GM19463 (cell line): Measurements from ENCODE around the gene XK.
"Not testable (repeated sequence)": the region's sequence is repeated elsewhere in the genome, so short reads cannot be mapped to it uniquely, and the experiment has no call there.

Experiments used
- ATAC-seq: cut with Tn5 transposase; IDR thresholded peaks from one replicate; pipeline ENCODE4 v1.9.1; 2021; ENCODE audit warnings: mild to moderate bottlenecking, moderate library complexity; ENCODE audit not compliant: unreplicated experiment

The XK gene

GRCh38 chrX:37685381-37686359 lies at the start of gene XK:
Gene XK, plus strand, starts transcription at chrX:37685791. Its CDS starts 171 bp downstream, at chrX:37685962.
- peak; percentile 74 for ATAC-seq

GRCh38 chrX:37638047-37638446 lies 47.5 kb upstream of the XK start:
- ATAC-seq, result no peak

GRCh38 chrX:37640142-37640541 lies 45.4 kb upstream of the XK start:
- no peak for ATAC-seq

- ATAC-seq, result no peak
These were observed 43.7 kb upstream of the XK start for GRCh38 chrX:37641859-37642258.

- ATAC-seq, result no peak
These were observed 40.9 kb upstream of the XK start for GRCh38 chrX:37644381-37645305.

GRCh38 chrX:37646254-37646653 lies 39.3 kb upstream of the XK start:
- no peak for ATAC-seq

- not testable (repeated sequence) for ATAC-seq
These were observed 34.7 kb upstream of the XK start for GRCh38 chrX:37650879-37651278.

GRCh38 chrX:37651921-37652452 lies 33.6 kb upstream of the XK start:
- ATAC-seq, result no peak

- ATAC-seq, result no peak
These were observed 32.9 kb upstream of the XK start for GRCh38 chrX:37652589-37653231.

GRCh38 chrX:37653397-37654085 lies 32.0 kb upstream of the XK start:
- ATAC-seq, result no peak

- ATAC-seq, result no peak
These were observed 27.1 kb upstream of the XK start for GRCh38 chrX:37658343-37659030.

GRCh38 chrX:37659047-37659446 lies 26.5 kb upstream of the XK start:
- no peak for ATAC-seq

GRCh38 chrX:37662181-37662580 lies 23.4 kb upstream of the XK start:
- ATAC-seq, result no peak

- ATAC-seq, result no peak
These were observed 19.1 kb upstream of the XK start for GRCh38 chrX:37666516-37666915.

- ATAC-seq, result no peak
These were observed 18.4 kb upstream of the XK start for GRCh38 chrX:37667141-37667540.

- ATAC-seq, result no peak
These were observed 13.0 kb upstream of the XK start for GRCh38 chrX:37672563-37672962.

- ATAC-seq, result no peak
These were observed 8.8 kb upstream of the XK start for GRCh38 chrX:37676811-37677210.

GRCh38 chrX:37677243-37677642 lies 8.3 kb upstream of the XK start:
- no peak for ATAC-seq

GRCh38 chrX:37677765-37678164 lies 7.8 kb upstream of the XK start:
- ATAC-seq, result peak; percentile 72

GRCh38 chrX:37678574-37678973 lies 7.0 kb upstream of the XK start:
- ATAC-seq, result no peak
